Stomach smooth muscle (tissue), 2 donors: Measurements from ENCODE around the gene TAB2.
"Not testable (repeated sequence)": the region's sequence is repeated elsewhere in the genome, so short reads cannot be mapped to it uniquely, and the experiment has no call there.

Source experiments
- H3K27ac ChIP-seq: one replicate; pipeline ENCODE4 v1.7.0; 2013; ENCODE audit warnings: mild to moderate bottlenecking, low read length, inconsistent platforms
- H3K27me3 ChIP-seq, 2 donors: one replicate each; pipeline ENCODE4 v1.7.0; 2013; ENCODE audit warnings: low read length in 2 of 2; ENCODE audit not compliant: insufficient read depth in 2 of 2, control insufficient read depth in 1 of 2
- H3K36me3 ChIP-seq, 2 donors: one replicate each; pipeline ENCODE4 v1.7.0; 2013; ENCODE audit warnings: low read length in 2 of 2; ENCODE audit not compliant: control insufficient read depth in 2 of 2, insufficient read depth in 2 of 2
- H3K4me1 ChIP-seq: one replicate; pipeline ENCODE4 v1.7.0; 2013; ENCODE audit warnings: low read length; ENCODE audit not compliant: control insufficient read depth, insufficient read depth
- H3K4me3 ChIP-seq, 2 donors: one replicate each; pipeline ENCODE4 v1.7.0; 2013; ENCODE audit warnings: low read length in 2 of 2
- H3K9ac ChIP-seq, 2 donors: one replicate each; pipeline ENCODE4 v1.7.0; 2013; ENCODE audit warnings: low read length in 2 of 2, mild to moderate bottlenecking in 1 of 2
- H3K9me3 ChIP-seq, 2 donors: one replicate each; pipeline ENCODE4 v1.7.0; 2013; ENCODE audit warnings: low read length in 2 of 2; ENCODE audit not compliant: control insufficient read depth in 2 of 2
- donor health status: healthy.
- donor health status: Pancreatic carcinoma.

The TAB2 gene

GRCh38 chr6:149458806-149459205 lies 141.3 kb downstream of the TAB2 start:
- no peak overlapping the region for H3K27ac ChIP-seq
- H3K9me3 ChIP-seq: no peaks in the 10 kb centered on the region
- H3K36me3 ChIP-seq: no peaks in the 10 kb centered on the region
- H3K9ac ChIP-seq: no peak overlapping the region
- H3K27me3 ChIP-seq: no peaks in the 10 kb centered on the region
- no peak overlapping the region for H3K4me3 ChIP-seq
- peaks cover 18% of the 10 kb centered on the region for H3K4me1 ChIP-seq

GRCh38 chr6:149459761-149460160 lies 142.2 kb downstream of the TAB2 start:
- no peaks in the 10 kb centered on the region for H3K27me3 ChIP-seq
- H3K4me1 ChIP-seq: peaks cover 18% of the 10 kb centered on the region
- no peak overlapping the region for H3K27ac ChIP-seq
- H3K9me3 ChIP-seq: no peaks in the 10 kb centered on the region
- no peak overlapping the region for H3K9ac ChIP-seq
- H3K4me3 ChIP-seq: no peak overlapping the region
- no peaks in the 10 kb centered on the region for H3K36me3 ChIP-seq

- not testable (repeated sequence) for H3K36me3 ChIP-seq, H3K9ac ChIP-seq, H3K27ac ChIP-seq, H3K9me3 ChIP-seq, H3K4me3 ChIP-seq, H3K27me3 ChIP-seq
- H3K4me1 ChIP-seq: peaks cover 14% of the 10 kb centered on the region
Observed at GRCh38 chr6:149460249-149460648, 142.7 kb downstream of the TAB2 start.
